HG02938 (cell line): ENCODE data around the gene ADK.
"Not testable (repeated sequence)": the region's sequence is repeated elsewhere in the genome, so short reads cannot be mapped to it uniquely, and the experiment has no call there.

ENCODE experiments used
- ATAC-seq: cut with Tn5 transposase; IDR thresholded peaks from one replicate; pipeline ENCODE4 v1.9.1; 2021; ENCODE audit warnings: mild to moderate bottlenecking, moderate library complexity; ENCODE audit not compliant: unreplicated experiment

The ADK gene

GRCh38 chr10:74337330-74338016 lies 186.5 kb downstream of the ADK start:
- ATAC-seq: no peak

GRCh38 chr10:74342991-74343390 lies 192.0 kb downstream of the ADK start:
- no peak for ATAC-seq

GRCh38 chr10:74343804-74344203 lies 192.8 kb downstream of the ADK start:
- ATAC-seq: no peak

GRCh38 chr10:74344306-74344705 lies 193.3 kb downstream of the ADK start:
- ATAC-seq: no peak

- ATAC-seq: no peak
Measured at GRCh38 chr10:74347522-74347921, 196.5 kb downstream of the ADK start.

- not testable (repeated sequence) for ATAC-seq
Measured at GRCh38 chr10:74353021-74353420, 202.0 kb downstream of the ADK start.

GRCh38 chr10:74361678-74362077 lies 210.7 kb downstream of the ADK start:
- ATAC-seq: no peak

- ATAC-seq: no peak
Measured at GRCh38 chr10:74363727-74364126, 212.7 kb downstream of the ADK start.

GRCh38 chr10:74365109-74365508 lies 214.1 kb downstream of the ADK start:
- ATAC-seq: no peak

GRCh38 chr10:74371696-74372095 lies 220.7 kb downstream of the ADK start:
- ATAC-seq: no peak

GRCh38 chr10:74373059-74373458 lies 222.0 kb downstream of the ADK start:
- no peak for ATAC-seq

- ATAC-seq: no peak
Measured at GRCh38 chr10:74377476-74377875, 226.5 kb downstream of the ADK start.

- no peak for ATAC-seq
Measured at GRCh38 chr10:74379474-74379873, 228.5 kb downstream of the ADK start.

GRCh38 chr10:74380795-74381194 lies 229.8 kb downstream of the ADK start:
- ATAC-seq: no peak

GRCh38 chr10:74381291-74381853 lies 230.4 kb downstream of the ADK start:
- ATAC-seq: no peak

- no peak for ATAC-seq
Measured at GRCh38 chr10:74382663-74383062, 231.6 kb downstream of the ADK start.

- ATAC-seq: no peak
Measured at GRCh38 chr10:74383642-74384041, 232.6 kb downstream of the ADK start.

GRCh38 chr10:74384615-74385183 lies 233.7 kb downstream of the ADK start:
- no peak for ATAC-seq

GRCh38 chr10:74388801-74389200 lies 237.8 kb downstream of the ADK start:
- ATAC-seq: no peak

- no peak for ATAC-seq
Measured at GRCh38 chr10:74391786-74392185, 240.8 kb downstream of the ADK start.

GRCh38 chr10:74394416-74394969 lies 243.5 kb downstream of the ADK start:
- ATAC-seq: no peak

- ATAC-seq: no peak
Measured at GRCh38 chr10:74400186-74400585, 249.2 kb downstream of the ADK start.
